SK-N-SH (cell line): ENCODE data around the gene TTC27. TPM values are rescaled to one million over a fixed set of nuclear protein-coding genes. Genes with fewer than 3 reads are reported as not detected.
A peak's percentile ranks its signal among the peaks of the same experiment; 100 is the strongest.

Source experiments
- CTCF ChIA-PET: fragments of 300-600, 350-600 bp; formaldehyde crosslinking; extraction: SDS; loops from one replicate; lab custom pipeline; 2021; lab: Yijun Ruan, JAX
- POLR2A ChIA-PET: fragments of 350-600 bp; sonication (Branson Sonifier 250); formaldehyde crosslinking; extraction: SDS; loops from one replicate; lab custom pipeline; 2020; ENCODE audit warnings: antibody characterized with exemption, inconsistent platforms; lab: Yijun Ruan, JAX
- DNase-seq: peaks from one replicate; pipeline ENCODE4 v3.0.0; 2012
- H2AFZ ChIP-seq: fragments of 200-600 bp; sonication (generic); 2 replicates; pipeline ENCODE4 v1.8.1; 2016; ENCODE audit warnings: antibody characterized with exemption, mild to moderate bottlenecking, low read depth
- H3F3A ChIP-seq: fragments of 200-600 bp; sonication (generic); replicated peaks from 2 replicates; pipeline ENCODE3; 2016; ENCODE audit warnings: antibody characterized with exemption, mild to moderate bottlenecking; ENCODE audit not compliant: insufficient read depth
- H3K27ac ChIP-seq, 2 experiments: fragments of 200-500 bp in 1 of 2; fragments of 200-600 bp in 1 of 2; sonication (Bioruptor generic) in 1 of 2; sonication (generic), shearing (Covaris generic) in 1 of 2; 2 replicates each; pipeline versions ENCODE4 v1.5.1 to v1.6.1; 2014 to 2016; ENCODE audit warnings: low read depth in 2 of 2, inconsistent platforms in 1 of 2, low read length in 1 of 2, mild to moderate bottlenecking in 1 of 2, mixed read lengths in 1 of 2
- H3K27me3 ChIP-seq: fragments of 200-600 bp; sonication (generic), shearing (Covaris generic); 2 replicates; pipeline ENCODE4 v1.6.1; 2016; ENCODE audit warnings: mixed run types; ENCODE audit not compliant: insufficient read depth
- H3K36me3 ChIP-seq, 2 experiments: fragments of 200-500 bp in 1 of 2; fragments of 200-600 bp in 1 of 2; sonication (Bioruptor generic) in 1 of 2; sonication (generic) in 1 of 2; replicated peaks in 1 of 2; 2 replicates each; pipeline versions ENCODE3 to v1.5.1; 2014 to 2016; ENCODE audit warnings: low read length in 1 of 2, mild to moderate bottlenecking in 1 of 2; ENCODE audit not compliant: insufficient read depth in 2 of 2, control insufficient read depth in 1 of 2
- H3K4me1 ChIP-seq, 2 experiments: fragments of 200-500 bp in 1 of 2; fragments of 200-600 bp in 1 of 2; sonication (Bioruptor generic) in 1 of 2; sonication (generic), shearing (Covaris generic) in 1 of 2; 2 replicates each; pipeline versions ENCODE4 v1.5.1 to v1.6.1; 2014 to 2016; ENCODE audit warnings: low read depth in 1 of 2, low read length in 1 of 2, mixed run types in 1 of 2; ENCODE audit not compliant: insufficient read depth in 2 of 2, control insufficient read depth in 1 of 2
- H3K4me2 ChIP-seq: fragments of 200-600 bp; sonication (generic), shearing (Covaris generic); 2 replicates; pipeline ENCODE4 v1.6.1; 2017; ENCODE audit warnings: mixed run types
- H3K4me3 ChIP-seq, 2 experiments: fragments of 200-500 bp in 1 of 2; fragments of 200-600 bp in 1 of 2; sonication (Bioruptor generic) in 1 of 2; sonication (generic), shearing (Covaris generic) in 1 of 2; 2 replicates each; pipeline versions ENCODE4 v1.5.1 to v1.8.1; 2014 to 2016; ENCODE audit warnings: low read depth in 2 of 2, inconsistent platforms in 1 of 2, low read length in 1 of 2, mild to moderate bottlenecking in 1 of 2, mixed read lengths in 1 of 2, moderate library complexity in 1 of 2
- H3K79me2 ChIP-seq: fragments of 200-600 bp; sonication (generic); 2 replicates; pipeline ENCODE4 v1.8.1; 2017; ENCODE audit warnings: mild to moderate bottlenecking; ENCODE audit not compliant: insufficient read depth
- H3K9ac ChIP-seq: fragments of 200-600 bp; sonication (generic); 2 replicates; pipeline ENCODE4 v1.6.1; 2017; ENCODE audit warnings: mixed run types
- H3K9me2 ChIP-seq: fragments of 200-600 bp; sonication (generic); 2 replicates; pipeline ENCODE4 v1.6.1; 2017; ENCODE audit warnings: mixed run types
- H3K9me3 ChIP-seq: fragments of 200-600 bp; sonication (generic); 2 replicates; pipeline ENCODE4 v1.6.1; 2017; ENCODE audit warnings: mixed run types, mild to moderate bottlenecking, moderate library complexity
- H4K20me1 ChIP-seq: fragments of 200-600 bp; sonication (generic); 2 replicates; pipeline ENCODE4 v1.6.1; 2017; ENCODE audit warnings: mild to moderate bottlenecking, mixed run types; ENCODE audit not compliant: insufficient read depth
- ELF1 ChIP-seq: IDR thresholded peaks from 2 replicates; pipeline ENCODE4 v1.4.0; 2012
- FOSL2 ChIP-seq: IDR thresholded peaks from 2 replicates; pipeline ENCODE4 v1.4.0; 2012; ENCODE audit warnings: low read depth, mild to moderate bottlenecking, moderate library complexity, borderline replicate concordance
- GABPA ChIP-seq: IDR thresholded peaks from 2 replicates; pipeline ENCODE4 v1.4.0; 2012; ENCODE audit warnings: low read depth, mild to moderate bottlenecking
- JUND ChIP-seq: IDR thresholded peaks from 2 replicates; pipeline ENCODE4 v1.4.0; 2012
- MXI1 ChIP-seq: IDR thresholded peaks from 2 replicates; pipeline ENCODE4 v1.6.1; 2012; ENCODE audit warnings: mild to moderate bottlenecking, low read depth, low read length, improper control_type of control experiment
- NFIC ChIP-seq: IDR thresholded peaks from 2 replicates; pipeline ENCODE4 v1.4.0; 2012; ENCODE audit warnings: borderline replicate concordance
- PBX3 ChIP-seq: IDR thresholded peaks from 2 replicates; pipeline ENCODE4; 2012
- SIN3A ChIP-seq: IDR thresholded peaks from 2 replicates; pipeline ENCODE4 v1.6.1; 2012; ENCODE audit warnings: low read depth, mild to moderate bottlenecking, low read length, moderate library complexity, borderline replicate concordance
- TEAD4 ChIP-seq: IDR thresholded peaks from 2 replicates; pipeline ENCODE4 v1.4.0; 2012; ENCODE audit warnings: mild to moderate bottlenecking, borderline replicate concordance; ENCODE audit not compliant: insufficient read depth
- USF2 ChIP-seq: fragments of 150-350 bp; IDR thresholded peaks from 2 replicates; pipeline ENCODE4 v1.6.1; 2017; ENCODE audit warnings: antibody characterized with exemption, low read length, low read depth, borderline replicate concordance
- WGBS: methylation state at CpG from one replicate; pipeline ENCODE4 v1.1.6; 2017; ENCODE audit warnings: low lambda C conversion rate; 5-methylcytosine and 5-hydroxymethylcytosine counted together
- polyA plus RNA-seq, 3 experiments: library from polyadenylated mRNA; depleted of rRNA; stranded (reverse); fragments of >200 nt; gene quantifications; 2 replicates each; pipeline ENCODE4 v1.2.3, GENCODE V29; 2012

Gene TTC27
- polyA plus RNA-seq, 1 of the 3 experiments (the other 2 are of a cell fraction), result 14.4 TPM

- Histone ChIP-seq H3K9ac (no peak overlapping the region), H3K27me3 (no peaks in the 10 kb centered on the region), H3K79me2 (no peaks in the 10 kb centered on the region), H4K20me1 (no peaks in the 10 kb centered on the region), H2AFZ (no peak overlapping the region), H3K9me2 (no peaks in the 10 kb centered on the region), H3K4me1 (peaks cover 0 to 14% of the 10 kb centered on the region in 2 experiments; a peak in 1 of 4 replicates), H3K4me3 (no peak overlapping the region), H3F3A (peaks cover 22% of the 10 kb centered on the region), H3K4me2 (no peak overlapping the region), H3K36me3 (peaks cover 6 to 31% of the 10 kb centered on the region in 2 experiments), H3K27ac (peak overlapping the region in 1 of 2 experiments; percentile 30; a peak in 1 of 4 replicates), H3K9me3 (no peaks in the 10 kb centered on the region)
- DNase-seq, result no peak
- CTCF ChIA-PET, result interaction anchor here (0.8 kb wide), 1 partner anchor 9 kb away, joined by 3 read pairs; no protein-coding TSS in a partner anchor
- TF ChIP-seq MXI1 (no peak), NFIC (no peak), SIN3A (no peak), ELF1 (no peak), USF2 (no peak), GABPA (no peak)
- WGBS, result 95% methylated on average over 5 of the region's 5 CpGs
- POLR2A ChIA-PET, result no interaction called here
Observed at GRCh38 chr2:32683520-32684086, 55.8 kb downstream of the TTC27 start.

GRCh38 chr2:32688541-32688940, 60.7 kb downstream of the TTC27 start:
- TF ChIP-seq FOSL2 (peak; percentile 47; the same call in 1 of the 2 replicates), TEAD4 (no peak), JUND (0 out of 2 replicates have a peak, but pooled peaks have one; percentile 9), PBX3 (0 out of 2 replicates have a peak, but pooled peaks have one; percentile 3)

More at GRCh38 chr2:32688541-32688940, 60.7 kb downstream of the TTC27 start:
- POLR2A ChIA-PET, result no interaction called here
- Histone ChIP-seq H3F3A (peaks cover 16% of the 10 kb centered on the region), H3K4me1 (peaks cover 0 to 9% of the 10 kb centered on the region in 2 experiments; a peak in 1 of 4 replicates), H3K9me3 (no peaks in the 10 kb centered on the region), H4K20me1 (no peaks in the 10 kb centered on the region), H3K9ac (no peak overlapping the region), H3K79me2 (no peaks in the 10 kb centered on the region), H3K36me3 (peaks cover 6 to 31% of the 10 kb centered on the region in 2 experiments), H2AFZ (no peak overlapping the region), H3K4me3 (no peak overlapping the region), H3K27me3 (no peaks in the 10 kb centered on the region), H3K27ac (no peak overlapping the region), H3K9me2 (no peaks in the 10 kb centered on the region), H3K4me2 (0 out of 2 replicates have a peak overlapping the region, but pooled peaks have one; percentile 2)
- no peak for DNase-seq
- CTCF ChIA-PET, result interaction anchor here (0.6 to 1.0 kb wide), 2 partner anchors 10 to 667 kb away, joined by 3 read pairs; no protein-coding TSS in a partner anchor
